Progenitor cell of endocrine pancreas (in vitro differentiated cells): Measurements from ENCODE around the gene FANCC. TPM values are rescaled to one million over a fixed set of nuclear protein-coding genes. Genes with fewer than 3 reads are reported as not detected.

Source experiments
- DNase-seq: peaks from one replicate; pipeline ENCODE4 v3.0.0; 2021; ENCODE audit warnings: low spot score; ENCODE audit not compliant: unreplicated experiment
- H3K27ac Mint-ChIP-seq: 2 replicates; pipeline ENCODE4 v1.8.0; 2021; ENCODE audit warnings: mild to moderate bottlenecking, moderate library complexity, mixed read lengths
- H3K27me3 Mint-ChIP-seq: 2 replicates; pipeline ENCODE4 v1.8.0; 2021; ENCODE audit warnings: mixed read lengths
- H3K36me3 Mint-ChIP-seq: 2 replicates; pipeline ENCODE4 v1.8.0; 2022; ENCODE audit warnings: mixed read lengths; ENCODE audit not compliant: insufficient read depth
- H3K4me1 Mint-ChIP-seq: 2 replicates; pipeline ENCODE4 v1.8.0; 2021; ENCODE audit warnings: low read depth, mixed read lengths
- H3K4me3 Mint-ChIP-seq: 2 replicates; pipeline ENCODE4 v1.8.0; 2021; ENCODE audit warnings: low read depth, mild to moderate bottlenecking, moderate library complexity, mixed read lengths
- H3K9me3 Mint-ChIP-seq: 2 replicates; pipeline ENCODE4 v1.8.0; 2021; ENCODE audit warnings: low read depth, mixed read lengths
- total RNA-seq: library from RNA; stranded (reverse); gene quantifications from 2 replicates; pipeline ENCODE4 v1.2.1, GENCODE V29; 2021
- TF ChIP-seq, protein P1 (sequence below): fragments of 200-600 bp; sonication (generic); IDR thresholded peaks from one replicate; pipeline ENCODE4 v1.5.0; 2021; ENCODE audit warnings: antibody characterized with exemption, mild to moderate bottlenecking; ENCODE audit not compliant: unreplicated experiment

Gene FANCC
- total RNA-seq, 1 donor from 2014 or later, result 28.9 TPM

DNA sequence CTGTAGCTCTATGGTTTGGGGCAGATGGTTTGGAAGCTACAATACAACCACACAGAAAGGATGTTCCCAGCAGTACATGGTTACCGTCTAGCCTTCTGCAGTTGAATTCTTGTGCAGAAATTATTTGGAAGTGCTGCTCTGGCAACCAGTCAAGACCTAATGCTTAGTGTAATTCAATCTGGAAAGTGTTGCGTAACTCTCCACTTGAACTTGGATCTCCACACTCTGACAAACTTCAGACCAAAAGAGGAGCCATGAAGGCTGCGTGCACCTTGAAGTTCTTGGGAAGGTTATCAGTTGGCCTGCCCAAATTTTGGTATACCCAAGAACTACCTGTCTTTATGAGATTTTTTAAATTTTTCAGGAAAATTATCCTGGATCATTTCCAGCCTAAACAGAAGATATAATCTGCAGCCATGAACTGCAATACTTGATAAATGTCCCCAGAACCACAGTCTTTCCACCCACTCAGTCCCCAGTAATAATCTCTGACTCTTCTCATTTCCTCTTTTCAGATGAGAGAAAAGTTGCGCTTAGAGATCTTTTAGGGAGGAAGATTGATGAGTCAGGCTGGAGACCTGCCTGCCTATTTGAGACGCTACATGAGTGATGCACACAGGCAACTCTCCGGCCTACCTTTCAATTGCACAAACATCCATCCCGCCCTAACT, 159.9 kb downstream of the FANCC start:
- Mint-ChIP-seq H3K9me3 (peaks cover 5% of the 10 kb centered on the region), H3K27ac (no peak overlapping the region), H3K36me3 (peaks cover 17% of the 10 kb centered on the region), H3K4me1 (no peaks in the 10 kb centered on the region), H3K4me3 (no peak overlapping the region), H3K27me3 (no peaks in the 10 kb centered on the region)
- TF ChIP-seq, protein P1, sequence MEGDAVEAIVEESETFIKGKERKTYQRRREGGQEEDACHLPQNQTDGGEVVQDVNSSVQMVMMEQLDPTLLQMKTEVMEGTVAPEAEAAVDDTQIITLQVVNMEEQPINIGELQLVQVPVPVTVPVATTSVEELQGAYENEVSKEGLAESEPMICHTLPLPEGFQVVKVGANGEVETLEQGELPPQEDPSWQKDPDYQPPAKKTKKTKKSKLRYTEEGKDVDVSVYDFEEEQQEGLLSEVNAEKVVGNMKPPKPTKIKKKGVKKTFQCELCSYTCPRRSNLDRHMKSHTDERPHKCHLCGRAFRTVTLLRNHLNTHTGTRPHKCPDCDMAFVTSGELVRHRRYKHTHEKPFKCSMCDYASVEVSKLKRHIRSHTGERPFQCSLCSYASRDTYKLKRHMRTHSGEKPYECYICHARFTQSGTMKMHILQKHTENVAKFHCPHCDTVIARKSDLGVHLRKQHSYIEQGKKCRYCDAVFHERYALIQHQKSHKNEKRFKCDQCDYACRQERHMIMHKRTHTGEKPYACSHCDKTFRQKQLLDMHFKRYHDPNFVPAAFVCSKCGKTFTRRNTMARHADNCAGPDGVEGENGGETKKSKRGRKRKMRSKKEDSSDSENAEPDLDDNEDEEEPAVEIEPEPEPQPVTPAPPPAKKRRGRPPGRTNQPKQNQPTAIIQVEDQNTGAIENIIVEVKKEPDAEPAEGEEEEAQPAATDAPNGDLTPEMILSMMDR, result no peak
- DNase-seq, result no peak

DNA sequence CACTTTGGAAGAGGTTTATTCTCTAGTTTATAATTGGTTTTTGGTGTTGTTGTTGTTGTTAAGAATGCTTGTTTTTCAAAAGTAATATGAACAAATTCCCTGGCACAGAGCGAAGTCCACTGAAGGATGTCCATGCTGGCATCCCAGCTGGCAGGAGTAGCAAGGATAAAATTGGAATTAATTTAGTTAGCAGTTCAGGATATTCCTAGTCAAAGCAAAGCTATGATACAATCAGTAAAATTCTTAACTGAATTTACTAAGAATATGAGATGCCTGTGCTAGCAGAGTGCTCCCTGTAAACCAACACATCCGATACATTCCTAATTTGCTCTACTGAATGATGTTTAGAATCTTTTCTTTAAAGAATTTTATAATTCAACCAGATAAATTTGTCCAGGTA, 161.4 kb downstream of the FANCC start:
- Mint-ChIP-seq H3K27me3 (no peaks in the 10 kb centered on the region), H3K4me3 (no peak overlapping the region), H3K36me3 (peaks cover 13% of the 10 kb centered on the region), H3K4me1 (no peaks in the 10 kb centered on the region), H3K27ac (no peak overlapping the region), H3K9me3 (peaks cover 5% of the 10 kb centered on the region)
- no peak for DNase-seq
- TF ChIP-seq, protein P1, result no peak

DNA sequence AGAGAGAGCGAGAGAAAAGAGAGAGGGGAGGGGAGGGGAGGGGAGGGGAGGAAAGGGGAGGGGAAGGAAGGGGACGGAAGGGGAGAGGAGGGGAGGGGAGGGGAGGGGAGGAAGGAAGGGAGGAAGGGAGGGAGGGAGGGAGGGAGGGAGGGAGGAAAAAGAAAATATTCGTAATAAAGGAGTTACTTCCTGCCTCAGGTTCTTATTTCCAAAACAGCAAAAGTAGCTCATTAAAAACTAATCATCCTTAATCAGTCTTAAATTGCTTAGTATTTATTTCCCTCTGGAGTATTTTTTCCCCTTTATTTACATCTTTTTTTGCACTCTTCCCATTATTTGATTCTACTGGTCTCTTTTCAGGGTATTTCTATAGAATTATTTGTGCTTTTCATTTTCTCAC, 162.3 kb downstream of the FANCC start:
- H3K9me3 Mint-ChIP-seq, result no peaks in the 10 kb centered on the region
- no peak overlapping the region for H3K27ac Mint-ChIP-seq
- H3K36me3 Mint-ChIP-seq, result peaks cover 8% of the 10 kb centered on the region

DNA sequence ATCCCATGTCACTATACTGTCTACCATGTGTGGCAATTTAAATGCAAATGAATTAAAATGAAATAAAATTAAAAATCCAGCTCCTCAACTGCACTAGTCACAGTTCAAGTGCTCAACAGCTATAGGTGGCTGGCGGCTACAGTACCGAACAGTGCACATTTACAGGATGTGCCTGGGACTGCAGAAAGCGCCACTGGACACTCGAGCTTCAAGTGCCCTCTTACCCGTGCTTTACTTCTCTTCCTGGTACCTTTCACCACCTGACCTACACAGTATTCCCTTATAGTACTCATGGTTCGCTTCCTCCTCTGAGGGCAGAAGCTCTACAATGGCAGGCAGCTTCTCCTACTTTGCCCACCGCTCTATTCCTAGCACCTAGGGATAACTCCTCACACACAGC, 166.6 kb downstream of the FANCC start:
- Mint-ChIP-seq H3K9me3 (no peaks in the 10 kb centered on the region), H3K4me1 (no peaks in the 10 kb centered on the region), H3K27me3 (no peaks in the 10 kb centered on the region), H3K4me3 (no peak overlapping the region), H3K36me3 (peaks cover 4% of the 10 kb centered on the region), H3K27ac (no peak overlapping the region)
- TF ChIP-seq, protein P1, result no peak
- no peak for DNase-seq

More for the DNA sequence above, 162.3 kb downstream of the FANCC start:
- TF ChIP-seq, protein P1, result no peak
- Mint-ChIP-seq H3K4me3 (no peak overlapping the region), H3K27me3 (no peaks in the 10 kb centered on the region), H3K4me1 (no peaks in the 10 kb centered on the region)
- no peak for DNase-seq

DNA sequence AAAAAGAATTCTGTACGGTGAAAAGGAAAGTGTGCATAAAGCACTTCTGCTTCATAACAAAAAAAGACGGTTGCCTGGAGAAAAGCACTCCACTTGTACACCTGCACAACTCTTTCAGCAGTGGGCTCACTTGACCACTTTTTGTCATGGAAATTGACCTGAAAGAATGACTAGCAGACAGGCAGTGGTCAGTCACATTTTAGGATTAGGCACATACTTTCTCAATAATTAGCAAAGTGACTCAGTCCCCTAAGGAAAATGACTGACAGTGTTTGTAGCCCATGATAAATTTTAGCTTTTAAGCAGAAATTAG, 169.3 kb downstream of the FANCC start:
- DNase-seq, result no peak
- H3K9me3 Mint-ChIP-seq, result no peaks in the 10 kb centered on the region
- no peaks in the 10 kb centered on the region for H3K27me3 Mint-ChIP-seq
- H3K4me1 Mint-ChIP-seq, result peaks cover 4% of the 10 kb centered on the region
- H3K36me3 Mint-ChIP-seq, result peaks cover 10% of the 10 kb centered on the region
- TF ChIP-seq, protein P1, result no peak
- no peak overlapping the region for H3K4me3 Mint-ChIP-seq
- no peak overlapping the region for H3K27ac Mint-ChIP-seq
